Activated CD4-positive, alpha-beta T cell treated with anti-CD3 and anti-CD28 coated beads, Interleukin-2, amount 50 U/mL, for 1 hour (primary cell): ENCODE results near the gene SH2D4B.

Source experiments
- DNase-seq: peaks from one replicate; pipeline ENCODE4 v3.0.0-alpha.2; 2020

The SH2D4B gene

DNA sequence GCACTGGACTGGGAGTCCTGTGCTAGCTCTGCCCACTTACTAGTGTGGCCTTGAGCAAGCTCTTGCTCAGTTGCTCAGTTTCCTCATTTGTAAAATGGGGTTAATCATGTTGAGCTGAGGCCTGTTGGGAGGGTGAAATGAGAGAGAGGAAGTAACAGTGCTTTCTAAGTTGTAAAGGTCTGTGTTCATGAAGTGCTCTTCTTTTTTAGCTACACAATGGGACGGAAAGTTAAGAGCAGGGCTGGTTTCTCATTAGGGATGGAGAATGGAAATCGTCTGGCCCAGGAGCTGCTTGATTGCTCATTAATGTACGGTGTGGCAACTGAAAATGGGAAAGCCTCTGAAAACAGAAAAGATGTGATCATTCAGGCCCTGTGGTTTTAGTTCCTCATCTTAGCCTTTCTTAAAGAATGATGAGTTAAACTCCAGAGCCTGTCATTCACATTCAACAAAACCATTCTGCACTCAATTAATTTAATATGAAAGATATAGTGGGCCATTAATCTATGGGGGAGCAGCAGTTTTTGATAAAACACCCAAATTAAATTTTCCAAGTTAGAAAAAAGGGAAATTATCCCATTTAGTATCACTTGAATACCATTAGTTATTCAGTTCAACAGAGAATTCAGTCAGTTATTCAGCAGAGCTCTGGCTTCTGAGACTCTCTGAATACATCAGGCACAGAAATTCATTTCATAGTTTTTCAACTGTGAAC, 60.5 kb downstream of the SH2D4B start:
- no peak for DNase-seq

DNA sequence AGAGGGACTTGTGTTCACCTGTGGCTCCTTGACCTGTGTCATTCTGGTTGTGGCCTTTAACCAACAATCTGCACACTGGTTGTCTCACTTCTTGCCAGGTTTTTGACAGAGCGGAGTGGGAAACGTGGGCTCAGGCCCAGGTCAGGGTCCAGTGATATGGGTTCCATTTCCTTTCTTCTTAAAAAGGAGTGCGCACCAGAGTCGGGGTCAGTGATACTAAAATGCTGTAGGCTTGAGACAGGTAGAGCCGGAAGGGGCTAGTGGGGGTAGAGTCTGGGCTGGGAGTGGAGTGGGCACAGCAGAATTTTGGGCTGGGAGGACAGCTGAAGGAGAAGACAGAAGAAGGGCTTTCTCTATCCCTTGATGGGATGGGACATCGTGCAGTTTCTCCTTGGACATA, 61.2 kb downstream of the SH2D4B start:
- no peak for DNase-seq

DNA sequence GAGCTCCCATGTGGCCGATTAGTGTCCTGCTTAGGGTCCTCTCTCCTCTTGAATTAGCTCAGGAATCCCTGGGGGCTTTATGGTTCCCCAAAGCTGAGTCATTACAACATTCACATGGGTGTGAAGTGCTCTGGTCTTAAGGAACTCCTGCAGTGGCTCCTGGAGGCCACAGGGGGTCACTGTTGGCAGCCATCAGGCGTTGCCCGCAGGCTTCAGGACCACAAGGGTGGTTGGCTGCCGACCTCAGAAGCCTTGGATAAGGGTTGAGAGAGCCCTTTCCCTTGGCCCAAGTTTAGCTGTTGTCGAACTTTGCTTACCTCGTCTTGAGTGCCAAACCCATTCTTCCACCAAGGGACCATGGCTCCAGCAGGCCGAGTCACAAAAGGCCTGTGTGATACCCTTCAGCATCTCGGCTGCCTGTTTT, 61.7 kb downstream of the SH2D4B start:
- peak; percentile 2 for DNase-seq

GRCh38 chr10:80600256-80600655, 62.6 kb downstream of the SH2D4B start:
- no peak for DNase-seq

DNA sequence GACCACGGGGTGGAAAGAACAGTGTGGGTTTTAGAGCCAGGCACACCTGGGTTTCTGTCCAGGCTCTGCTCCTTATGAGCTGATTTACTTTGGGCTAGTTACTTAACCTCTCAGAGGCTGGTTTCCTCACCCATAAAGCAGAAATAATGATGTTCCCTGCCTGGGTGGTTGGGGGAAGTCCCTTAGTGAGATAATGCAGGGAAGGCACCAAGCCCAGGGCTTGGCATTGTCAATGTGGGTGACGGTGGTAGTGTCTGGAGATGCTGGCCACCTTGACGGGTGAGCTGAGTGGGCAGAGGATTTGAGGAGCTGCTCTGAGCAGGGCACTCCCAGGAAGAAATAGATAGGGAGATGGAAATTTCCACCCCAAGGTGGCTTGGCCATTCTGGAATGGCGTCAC, 65.2 kb downstream of the SH2D4B start:
- no peak for DNase-seq

DNA sequence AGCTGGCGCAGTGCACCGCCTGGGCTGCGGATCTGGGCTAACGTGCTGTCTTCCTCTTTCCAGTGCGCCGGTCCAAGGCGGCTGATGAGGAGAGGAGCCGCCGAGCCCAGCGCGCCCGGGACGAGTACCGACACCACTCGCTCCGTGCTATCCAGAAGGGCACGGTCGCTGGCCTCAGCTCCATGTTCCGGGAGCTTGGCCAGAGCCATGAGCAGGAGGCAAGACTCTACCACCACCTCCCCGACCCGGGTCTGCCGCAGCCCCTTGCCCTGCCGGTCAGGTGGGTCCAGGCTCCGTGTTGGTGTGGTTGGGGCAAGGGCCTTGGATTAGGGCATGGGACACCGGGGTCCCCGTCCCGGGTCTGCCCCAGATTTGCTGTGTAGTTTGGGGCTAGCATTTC, 65.8 kb downstream of the SH2D4B start:
- no peak for DNase-seq

DNA sequence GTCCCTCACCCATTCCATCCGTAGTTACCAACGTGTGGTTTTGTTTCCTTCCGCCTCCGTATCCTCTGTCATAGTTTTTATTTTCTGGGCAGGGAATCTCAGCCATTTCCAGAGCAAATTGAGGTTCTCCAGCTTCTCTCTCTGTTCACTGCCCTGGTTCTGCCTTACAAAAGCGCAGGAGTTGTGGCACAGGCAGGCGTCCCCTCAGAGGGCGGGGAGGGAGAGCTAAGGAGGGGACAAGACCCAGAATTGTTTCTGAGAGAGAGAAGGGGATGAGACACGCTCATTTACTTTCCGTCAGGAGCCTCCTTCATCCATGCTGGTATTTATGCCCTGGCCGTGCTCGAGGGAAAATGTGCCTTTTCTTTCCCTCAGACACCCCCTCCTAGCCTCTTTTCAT, 71.0 kb downstream of the SH2D4B start:
- DNase-seq: no peak

- DNase-seq: no peak
These were observed 71.6 kb downstream of the SH2D4B start for GRCh38 chr10:80609331-80609730.

DNA sequence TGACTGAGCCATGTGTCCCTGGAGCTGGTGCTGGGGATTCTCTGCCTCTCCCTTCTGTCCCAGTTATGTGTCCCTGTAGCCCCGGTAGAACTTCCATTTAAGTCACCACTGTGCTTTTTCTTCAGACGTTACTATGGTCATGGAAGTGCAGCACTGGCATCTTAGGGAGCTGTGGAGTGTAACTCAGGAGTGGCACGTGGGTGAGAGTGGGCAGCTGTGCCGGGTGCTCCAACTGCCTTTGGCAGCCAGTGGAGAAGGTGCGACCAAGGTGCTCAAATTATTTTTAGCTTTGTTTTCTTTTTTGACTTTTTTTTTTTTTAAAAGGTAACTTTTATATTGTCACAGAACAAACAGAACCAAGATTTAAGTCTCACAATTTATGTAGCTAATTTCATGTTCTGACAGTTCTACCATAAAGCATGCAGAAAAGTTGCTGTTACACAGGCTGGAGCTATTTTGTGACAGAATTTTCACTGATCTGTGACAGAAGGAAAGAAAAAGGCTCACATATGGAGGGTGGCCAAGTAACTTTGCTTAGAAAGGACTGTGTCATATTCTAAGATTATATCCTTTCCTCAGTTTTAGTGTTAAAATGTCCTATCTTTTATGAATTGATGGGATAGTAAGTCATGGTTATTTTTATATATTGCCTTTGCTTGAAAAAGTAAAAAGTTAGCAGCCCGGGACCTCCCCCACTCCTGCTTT, 73.9 kb downstream of the SH2D4B start:
- DNase-seq: no peak

DNA sequence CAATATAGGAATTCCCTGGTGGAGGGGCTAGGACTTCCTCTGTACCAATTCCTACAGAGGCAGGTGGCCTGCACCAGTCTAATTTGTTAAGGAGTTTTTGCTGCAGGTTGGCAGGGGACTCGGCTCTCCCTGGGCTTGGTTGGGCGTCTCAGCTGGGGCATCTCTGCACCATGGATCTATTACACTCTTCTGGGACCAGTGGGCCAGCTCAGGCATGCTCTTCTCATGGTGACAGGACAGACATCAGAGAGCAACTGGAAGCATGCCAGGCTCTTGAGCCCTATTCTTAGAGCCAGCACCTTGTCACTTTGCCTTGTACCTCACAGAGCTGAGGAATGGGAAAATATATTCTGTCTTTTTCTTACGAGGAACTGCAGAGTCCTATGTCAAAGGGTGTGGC, 74.6 kb downstream of the SH2D4B start:
- no peak for DNase-seq

- no peak for DNase-seq
These were observed 75.9 kb downstream of the SH2D4B start for GRCh38 chr10:80613466-80614170.

GRCh38 chr10:80614576-80615416, 77.1 kb downstream of the SH2D4B start:
- no peak for DNase-seq

DNA sequence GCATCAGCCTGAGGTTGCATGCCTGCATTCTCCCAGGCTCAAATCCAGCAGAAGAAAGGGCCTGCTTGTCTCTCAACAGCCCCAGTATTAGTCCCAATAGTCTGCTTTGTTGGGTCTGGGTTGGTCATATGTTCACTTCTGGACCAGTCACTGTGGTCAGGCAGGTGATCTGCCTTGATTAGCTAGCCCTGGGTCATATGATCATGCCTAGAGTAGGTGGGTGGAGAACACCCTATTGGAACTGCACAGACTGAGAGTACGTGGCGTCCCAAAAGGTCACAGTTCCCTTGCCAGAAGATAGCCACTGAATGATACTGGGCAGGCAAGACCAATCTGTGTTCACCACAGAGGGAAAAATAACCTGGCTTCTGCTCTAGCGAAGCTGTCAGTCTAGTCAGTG, 80.1 kb downstream of the SH2D4B start:
- DNase-seq: no peak

DNA sequence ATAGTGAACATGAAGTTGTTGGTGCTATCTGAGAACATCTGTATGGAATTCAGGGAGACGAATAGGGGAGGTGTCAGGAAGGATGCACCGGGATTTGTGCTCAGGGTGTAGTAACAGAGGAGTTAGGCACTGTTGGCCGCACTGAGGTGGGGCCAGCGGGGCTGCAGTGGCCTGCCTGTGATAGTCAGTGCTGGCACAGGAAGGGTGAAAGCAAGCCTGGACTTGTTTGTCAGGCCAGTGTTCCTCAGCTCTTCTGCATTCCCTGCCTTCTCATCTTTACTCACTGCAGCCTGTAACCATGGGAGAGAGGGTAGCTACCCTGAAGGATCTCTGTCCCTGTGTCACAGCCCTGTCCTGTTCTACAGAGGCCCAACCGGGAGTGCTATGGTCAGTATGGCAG, 81.3 kb downstream of the SH2D4B start:
- DNase-seq: no peak

GRCh38 chr10:80622153-80622552, 84.5 kb downstream of the SH2D4B start:
- DNase-seq: no peak

DNA sequence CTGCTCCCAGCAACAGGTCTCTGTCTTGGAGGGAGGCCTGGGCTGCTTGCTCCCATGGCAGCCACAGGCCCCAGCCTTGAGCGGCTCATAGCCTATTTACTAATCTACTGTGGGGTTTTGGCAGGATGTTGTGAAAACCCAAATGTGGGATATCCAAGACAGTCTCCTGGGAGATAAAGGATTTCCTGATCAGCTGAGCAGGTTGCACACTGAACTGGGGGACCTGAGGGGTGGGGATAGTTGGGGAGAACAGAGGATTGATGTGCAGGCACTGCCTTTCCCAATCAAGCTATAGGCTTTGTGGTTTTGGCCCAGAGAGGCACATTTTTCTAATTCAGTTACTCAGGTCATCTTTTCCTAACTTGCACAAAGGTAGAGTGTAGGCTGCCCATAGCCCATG, 92.6 kb downstream of the SH2D4B start:
- DNase-seq: no peak

GRCh38 chr10:80632742-80633141, 95.0 kb downstream of the SH2D4B start:
- DNase-seq: no peak

DNA sequence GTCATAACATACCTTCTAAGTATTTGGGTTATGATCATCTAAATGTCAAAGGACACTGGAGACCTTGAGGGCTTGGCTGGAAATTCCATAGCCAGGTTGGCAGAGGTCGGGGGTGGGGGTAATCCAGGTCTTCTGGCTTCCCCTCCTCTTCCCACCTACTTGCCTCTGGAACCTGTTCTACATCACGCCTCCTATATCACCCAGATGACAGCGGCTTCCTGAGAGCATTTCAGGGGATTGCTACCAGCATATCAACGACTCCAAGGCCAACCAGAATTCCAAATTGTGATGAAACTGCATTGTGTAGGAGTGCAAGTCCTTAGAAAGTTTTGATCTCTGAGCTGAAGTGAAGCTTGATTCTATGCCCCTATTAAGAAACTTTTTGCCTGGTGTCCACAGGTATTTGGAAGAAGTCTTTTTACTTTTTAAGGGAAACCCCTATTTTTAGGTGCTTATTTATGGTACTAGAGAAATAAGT, 95.7 kb downstream of the SH2D4B start:
- DNase-seq: no peak

- no peak for DNase-seq
These were observed 96.2 kb downstream of the SH2D4B start for GRCh38 chr10:80633910-80634309.

GRCh38 chr10:80642661-80643060, 105.0 kb downstream of the SH2D4B start:
- DNase-seq: no peak

DNA sequence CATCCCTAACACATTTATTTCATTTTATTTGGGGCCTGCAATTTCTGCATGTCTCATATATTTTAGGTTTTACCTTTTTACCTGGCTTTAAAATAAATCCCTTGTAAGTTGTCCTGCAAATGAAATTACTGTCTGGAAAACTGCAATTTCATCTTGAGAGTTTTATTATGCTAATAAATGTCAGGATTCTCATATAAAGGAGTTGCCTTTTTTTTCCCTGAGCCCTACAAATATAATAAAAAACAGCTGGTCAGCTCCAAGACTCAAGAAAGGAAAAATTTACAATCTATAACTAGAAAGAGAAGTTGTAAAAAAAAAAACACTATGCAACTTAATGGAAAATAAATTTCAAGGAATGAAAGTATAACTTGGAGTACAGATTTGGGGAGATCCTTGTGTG, 108.7 kb downstream of the SH2D4B start:
- DNase-seq: no peak

- no peak for DNase-seq
These were observed 109.6 kb downstream of the SH2D4B start for GRCh38 chr10:80647173-80647833.
